HCT116 (cell line): ENCODE measurements around the gene SCO1. TPM values are rescaled to one million over a fixed set of nuclear protein-coding genes. Genes with fewer than 3 reads are reported as not detected.

Experiments
- ATAC-seq: fragments of 200-7000 bp; cut with Tn5 transposase; 2 replicates; pipeline ENCODE4 v1.9.1; 2020; ENCODE audit warnings: mild to moderate bottlenecking, moderate library complexity
- BruUV-seq: library from RNA; stranded (reverse); fragments of 400-500 nt; replicated peaks from 2 replicates; lab custom pipeline; 2021; lab: Mats Ljungman, UMichigan
- CTCF ChIA-PET: fragments of 300-600 bp; sonication (Branson Sonifier 250); formaldehyde crosslinking; loops from one replicate; lab custom pipeline; 2021; ENCODE audit warnings: antibody characterized with exemption; lab: Charles Lee
- POLR2A ChIA-PET: fragments of 300-600, 350-600 bp; sonication (Branson Sonifier 250); formaldehyde crosslinking; loops from one replicate; lab custom pipeline; 2021; ENCODE audit warnings: antibody characterized with exemption; lab: Charles Lee
- RAD21 ChIA-PET, 2 experiments: fragments of 300-600 bp; sonication (Branson Sonifier 250); formaldehyde crosslinking; loops; one replicate each; lab custom pipeline; 2023; ENCODE audit warnings: low total read pairs in 2 of 2; ENCODE audit not compliant: uncharacterized antibody in 2 of 2, unreplicated experiment in 2 of 2, low non-redundant PET in 1 of 2; lab: Charles Lee
- DNase-seq: peaks from one replicate; pipeline ENCODE4 v3.0.0-alpha.2; 2010; ENCODE audit warnings: low read depth, low spot score
- H2AFZ ChIP-seq: fragments of 200-600 bp; shearing (Covaris generic), sonication (generic); 2 replicates; pipeline ENCODE4 v1.6.1; 2017; ENCODE audit warnings: low read depth, mixed run types, mixed read lengths, antibody characterized with exemption, low read length; ENCODE audit not compliant: poor library complexity, severe bottlenecking
- H3K27ac ChIP-seq: 2 replicates; pipeline ENCODE4 v1.5.1; 2012; ENCODE audit warnings: low read depth, low read length
- H3K27me3 ChIP-seq: fragments of 200-600 bp; sonication (generic); 2 replicates; pipeline ENCODE4 v1.6.1; 2016; ENCODE audit warnings: mixed run types, low read length, mixed read lengths; ENCODE audit not compliant: insufficient read depth
- H3K36me3 ChIP-seq, 2 experiments: fragments of 200-500 bp in 1 of 2; fragments of 200-600 bp in 1 of 2; sonication (Bioruptor generic) in 1 of 2; sonication (generic) in 1 of 2; 2 replicates each; pipeline versions ENCODE4 v1.5.1 to v1.6.1; 2014 to 2016; ENCODE audit warnings: low read length in 2 of 2, inconsistent platforms in 1 of 2, mixed read lengths in 1 of 2, mixed run types in 1 of 2; ENCODE audit not compliant: insufficient read depth in 2 of 2, control insufficient read depth in 1 of 2
- H3K4me1 ChIP-seq, 2 experiments: fragments of 200-600 bp in 1 of 2; sonication (generic) in 1 of 2; 2 replicates each; pipeline versions ENCODE4 v1.5.1 to v1.6.1; 2012 to 2017; ENCODE audit warnings: low read length in 2 of 2, inconsistent platforms in 1 of 2, mild to moderate bottlenecking in 1 of 2, mixed read lengths in 1 of 2, mixed run types in 1 of 2, moderate library complexity in 1 of 2; ENCODE audit not compliant: insufficient read depth in 2 of 2, control insufficient read depth in 1 of 2
- H3K4me2 ChIP-seq: fragments of 200-600 bp; sonication (generic); 2 replicates; pipeline ENCODE4 v1.6.1; 2017; ENCODE audit warnings: mixed run types, low read length, mixed read lengths
- H3K4me3 ChIP-seq, 2 experiments: fragments of 200-600 bp in 1 of 2; sonication (generic) in 1 of 2; replicated peaks in 1 of 2; 2 replicates each; pipeline ENCODE4 v1.5.1; 2011 to 2016; ENCODE audit warnings: low read length in 2 of 2, control low read depth in 1 of 2, low read depth in 1 of 2, mild to moderate bottlenecking in 1 of 2, mixed read lengths in 1 of 2, mixed run types in 1 of 2
- H3K79me2 ChIP-seq: fragments of 200-600 bp; sonication (generic); 2 replicates; pipeline ENCODE4 v1.6.1; 2017; ENCODE audit warnings: mild to moderate bottlenecking, mixed run types, low read length, moderate library complexity, mixed read lengths; ENCODE audit not compliant: insufficient read depth
- H3K9ac ChIP-seq: fragments of 200-600 bp; sonication (generic); 2 replicates; pipeline ENCODE4 v1.6.1; 2016; ENCODE audit warnings: low read length, mixed read lengths
- H3K9me2 ChIP-seq: fragments of 200-600 bp; sonication (generic), shearing (Covaris generic); 2 replicates; pipeline ENCODE4 v1.6.1; 2017; ENCODE audit warnings: mixed run types, mild to moderate bottlenecking, moderate library complexity; ENCODE audit not compliant: insufficient read depth
- H3K9me3 ChIP-seq, 2 experiments: fragments of 200-500 bp in 1 of 2; fragments of 200-600 bp in 1 of 2; sonication (Bioruptor generic) in 1 of 2; sonication (generic) in 1 of 2; 2 replicates each; pipeline ENCODE4 v1.6.1; 2014 to 2017; ENCODE audit warnings: low read length in 2 of 2, mixed read lengths in 2 of 2, inconsistent platforms in 1 of 2, low read depth in 1 of 2, mild to moderate bottlenecking in 1 of 2, mixed run types in 1 of 2, moderate library complexity in 1 of 2; ENCODE audit not compliant: control insufficient read depth in 1 of 2, insufficient read depth in 1 of 2
- H4K20me1 ChIP-seq: fragments of 200-600 bp; sonication (generic), shearing (Covaris generic); 2 replicates; pipeline ENCODE4 v1.6.1; 2017; ENCODE audit warnings: mixed run types, mild to moderate bottlenecking, moderate library complexity; ENCODE audit not compliant: insufficient read depth
- CBX3 ChIP-seq: IDR thresholded peaks from 2 replicates; pipeline ENCODE4 v1.6.1; 2012; ENCODE audit warnings: low read depth
- EGR1 ChIP-seq: IDR thresholded peaks from 2 replicates; pipeline ENCODE4 v1.6.1; 2012; ENCODE audit warnings: low read depth
- ELF1 ChIP-seq: IDR thresholded peaks from 2 replicates; pipeline ENCODE4 v1.6.1; 2012; ENCODE audit warnings: low read depth, borderline replicate concordance
- EZH2phosphoT487 ChIP-seq: fragments of 200-600 bp; IDR thresholded peaks from 2 replicates; pipeline ENCODE4 v1.6.1; 2018; ENCODE audit warnings: antibody characterized with exemption, borderline replicate concordance
- FOSL1 ChIP-seq: IDR thresholded peaks from 2 replicates; pipeline ENCODE4 v1.6.1; 2012; ENCODE audit warnings: low read depth
- JUND ChIP-seq: IDR thresholded peaks from 2 replicates; pipeline ENCODE4 v1.6.1; 2012
- POLR2A ChIP-seq: IDR thresholded peaks from 2 replicates; pipeline ENCODE4 v1.7.0; 2011; ENCODE audit warnings: borderline replicate concordance; ENCODE audit not compliant: insufficient read depth, insufficient read length; ENCODE audit errors: extremely low read depth
- POLR2AphosphoS5 ChIP-seq: IDR thresholded peaks from 2 replicates; pipeline ENCODE4 v1.6.1; 2011; ENCODE audit warnings: mild to moderate bottlenecking, low read depth, low read length, moderate library complexity
- SIN3A ChIP-seq: IDR thresholded peaks from 2 replicates; pipeline ENCODE4 v1.6.1; 2012; ENCODE audit warnings: low read depth
- SRF ChIP-seq: IDR thresholded peaks from 2 replicates; pipeline ENCODE4 v1.6.1; 2012; ENCODE audit warnings: low read depth
- YY1 ChIP-seq: IDR thresholded peaks from 2 replicates; pipeline ENCODE4 v1.6.1; 2011; ENCODE audit warnings: low read length, low read depth, moderate library complexity, mild to moderate bottlenecking; ENCODE audit not compliant: insufficient replicate concordance; ENCODE audit errors: extremely low read depth
- ZFX ChIP-seq: fragments of 450-650 bp; IDR thresholded peaks from 2 replicates; pipeline ENCODE4 v1.6.1; 2017
- ZNF274 ChIP-seq: fragments of 200-500 bp; sonication (Bioruptor generic); IDR thresholded peaks from 2 replicates; pipeline ENCODE4 v1.6.1; 2014; ENCODE audit warnings: mild to moderate bottlenecking, low read depth, low read length, inconsistent platforms
- intact Hi-C: fragments of 100-400 bp; cut with micrococcal nuclease; formaldehyde crosslinking; loops from 2 replicates; pipeline ENCODE4 v1.10.0; 2022
- total RNA-seq: library from RNA; stranded (reverse); gene quantifications from one replicate; pipeline ENCODE4 v1.2.1, GENCODE V29; 2021; ENCODE audit not compliant: unreplicated experiment
- TF ChIP-seq, protein P1 (sequence below): IDR thresholded peaks from 2 replicates; pipeline ENCODE4 v1.6.1; 2012
- TF ChIP-seq, protein P2 (sequence below): IDR thresholded peaks from 2 replicates; pipeline ENCODE4 v1.6.1; 2011; ENCODE audit warnings: mild to moderate bottlenecking, low read length, moderate library complexity; ENCODE audit not compliant: insufficient replicate concordance; ENCODE audit errors: extremely low read depth

SCO1 gene
- total RNA-seq, 1 experiment from 2014 or later: 35.8 TPM

DNA sequence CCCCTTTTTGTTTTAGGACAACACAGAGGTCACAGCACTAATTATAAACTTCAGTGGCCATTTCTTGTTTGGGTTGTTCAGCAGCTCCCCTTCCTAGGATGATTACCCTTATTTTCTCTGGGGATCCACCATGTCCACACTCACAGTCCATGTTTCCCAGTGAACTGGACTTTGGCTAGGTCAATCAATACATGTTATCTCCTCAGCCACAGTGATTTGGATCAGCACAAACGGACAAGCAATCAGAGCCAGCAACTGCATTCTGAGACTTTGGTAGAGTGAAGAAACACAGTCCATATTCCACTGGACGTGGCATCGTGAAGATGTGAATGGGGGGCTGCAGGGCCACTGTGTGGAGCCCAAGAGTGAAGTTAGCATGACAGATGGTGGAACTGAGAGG is 27.9 kb upstream of the SCO1 start:
- no peak overlapping the region for H3K27ac ChIP-seq
- H3K4me3 ChIP-seq: no peak overlapping the region
- no peaks in the 10 kb centered on the region for H3K36me3 ChIP-seq
- no peak for TF ChIP-seq YY1
- TF ChIP-seq ELF1: no peak
- TF ChIP-seq POLR2AphosphoS5: no peak
- TF ChIP-seq, protein P1, sequence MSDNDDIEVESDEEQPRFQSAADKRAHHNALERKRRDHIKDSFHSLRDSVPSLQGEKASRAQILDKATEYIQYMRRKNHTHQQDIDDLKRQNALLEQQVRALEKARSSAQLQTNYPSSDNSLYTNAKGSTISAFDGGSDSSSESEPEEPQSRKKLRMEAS: no peak
- TF ChIP-seq FOSL1: no peak
- TF ChIP-seq EZH2phosphoT487: no peak
- no peak for TF ChIP-seq JUND
- H2AFZ ChIP-seq: no peak overlapping the region
- ChIA-PET POLR2A (no interaction called here), CTCF (no interaction called here), RAD21 (no interaction called here)
- H4K20me1 ChIP-seq: no peaks in the 10 kb centered on the region
- no peaks in the 10 kb centered on the region for H3K9me3 ChIP-seq
- no peaks in the 10 kb centered on the region for H3K4me1 ChIP-seq
- no peak for DNase-seq
- intact Hi-C loops: no loop called here
- no peaks in the 10 kb centered on the region for H3K79me2 ChIP-seq
- no peaks in the 10 kb centered on the region for H3K27me3 ChIP-seq
- no peaks in the 10 kb centered on the region for H3K9me2 ChIP-seq
- H3K4me2 ChIP-seq: no peak overlapping the region
- ATAC-seq: no peak
- BruUV-seq: no TSS peak
- no peak overlapping the region for H3K9ac ChIP-seq

GRCh38 chr17:10724546-10725195 is 27.3 kb upstream of the SCO1 start:
- ChIA-PET RAD21 (no interaction called here), POLR2A (no interaction called here), CTCF (no interaction called here)
- BruUV-seq: no TSS peak
- TF ChIP-seq, protein P1: no peak
- no peak for TF ChIP-seq POLR2AphosphoS5
- no peak for TF ChIP-seq ELF1
- TF ChIP-seq ZFX: no peak
- TF ChIP-seq YY1: no peak
- no peak for TF ChIP-seq ZNF274
- no peak for TF ChIP-seq SIN3A
- no peak for TF ChIP-seq POLR2A
- TF ChIP-seq, protein P2, sequence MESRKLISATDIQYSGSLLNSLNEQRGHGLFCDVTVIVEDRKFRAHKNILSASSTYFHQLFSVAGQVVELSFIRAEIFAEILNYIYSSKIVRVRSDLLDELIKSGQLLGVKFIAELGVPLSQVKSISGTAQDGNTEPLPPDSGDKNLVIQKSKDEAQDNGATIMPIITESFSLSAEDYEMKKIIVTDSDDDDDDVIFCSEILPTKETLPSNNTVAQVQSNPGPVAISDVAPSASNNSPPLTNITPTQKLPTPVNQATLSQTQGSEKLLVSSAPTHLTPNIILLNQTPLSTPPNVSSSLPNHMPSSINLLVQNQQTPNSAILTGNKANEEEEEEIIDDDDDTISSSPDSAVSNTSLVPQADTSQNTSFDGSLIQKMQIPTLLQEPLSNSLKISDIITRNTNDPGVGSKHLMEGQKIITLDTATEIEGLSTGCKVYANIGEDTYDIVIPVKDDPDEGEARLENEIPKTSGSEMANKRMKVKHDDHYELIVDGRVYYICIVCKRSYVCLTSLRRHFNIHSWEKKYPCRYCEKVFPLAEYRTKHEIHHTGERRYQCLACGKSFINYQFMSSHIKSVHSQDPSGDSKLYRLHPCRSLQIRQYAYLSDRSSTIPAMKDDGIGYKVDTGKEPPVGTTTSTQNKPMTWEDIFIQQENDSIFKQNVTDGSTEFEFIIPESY: no peak
- TF ChIP-seq SRF: no peak
- TF ChIP-seq EGR1: no peak
- TF ChIP-seq JUND: no peak
- no peak for TF ChIP-seq CBX3
- no peak overlapping the region for H3K27ac ChIP-seq
- H4K20me1 ChIP-seq: no peaks in the 10 kb centered on the region
- ATAC-seq (no peak), DNase-seq (no peak)
- no peaks in the 10 kb centered on the region for H3K9me2 ChIP-seq
- no peak overlapping the region for H2AFZ ChIP-seq
- no peaks in the 10 kb centered on the region for H3K36me3 ChIP-seq
- H3K4me2 ChIP-seq: no peak overlapping the region
- H3K9me3 ChIP-seq: no peaks in the 10 kb centered on the region
- no peaks in the 10 kb centered on the region for H3K27me3 ChIP-seq
- H3K79me2 ChIP-seq: no peaks in the 10 kb centered on the region
- no peaks in the 10 kb centered on the region for H3K4me1 ChIP-seq
- H3K9ac ChIP-seq: no peak overlapping the region
- intact Hi-C loops: no loop called here
- H3K4me3 ChIP-seq: no peak overlapping the region
